HEK293 (cell line): ENCODE results near the gene EPHB1.

ENCODE experiments used
- CTCF ChIP-seq: fragments of 450-650 bp; formaldehyde crosslinking; IDR thresholded peaks from 2 replicates; pipeline ENCODE4 v1.5.1; 2016; ENCODE audit warnings: missing biosample characterization, missing genetic modification characterization
- IKZF3 ChIP-seq: fragments of 450-650 bp; IDR thresholded peaks from 2 replicates; pipeline ENCODE4 v1.5.0; 2018; ENCODE audit warnings: missing biosample characterization, mild to moderate bottlenecking, missing genetic modification characterization, moderate library complexity
- ZNF121 ChIP-seq: fragments of 450-650 bp; formaldehyde crosslinking; IDR thresholded peaks from 2 replicates; pipeline ENCODE4 v1.5.1; 2016; ENCODE audit warnings: missing biosample characterization, missing genetic modification characterization
- ZNF211 ChIP-seq: fragments of 450-650 bp; formaldehyde crosslinking; IDR thresholded peaks from 2 replicates; pipeline ENCODE4 v1.5.1; 2016; ENCODE audit warnings: low read depth, missing biosample characterization, missing genetic modification characterization
- ZNF366 ChIP-seq: fragments of 450-650 bp; formaldehyde crosslinking; conservative IDR thresholded peaks from 2 replicates; pipeline ENCODE4 v1.5.1; 2016; ENCODE audit warnings: missing biosample characterization, missing genetic modification characterization
- ZNF398 ChIP-seq: fragments of 450-650 bp; formaldehyde crosslinking; IDR thresholded peaks from 2 replicates; pipeline ENCODE4 v1.5.1; 2017; ENCODE audit warnings: missing biosample characterization, missing genetic modification characterization
- ZNF639 ChIP-seq: fragments of 450-650 bp; formaldehyde crosslinking; IDR thresholded peaks from 2 replicates; pipeline ENCODE4 v1.5.1; 2016; ENCODE audit warnings: missing biosample characterization, missing genetic modification characterization

DNA sequence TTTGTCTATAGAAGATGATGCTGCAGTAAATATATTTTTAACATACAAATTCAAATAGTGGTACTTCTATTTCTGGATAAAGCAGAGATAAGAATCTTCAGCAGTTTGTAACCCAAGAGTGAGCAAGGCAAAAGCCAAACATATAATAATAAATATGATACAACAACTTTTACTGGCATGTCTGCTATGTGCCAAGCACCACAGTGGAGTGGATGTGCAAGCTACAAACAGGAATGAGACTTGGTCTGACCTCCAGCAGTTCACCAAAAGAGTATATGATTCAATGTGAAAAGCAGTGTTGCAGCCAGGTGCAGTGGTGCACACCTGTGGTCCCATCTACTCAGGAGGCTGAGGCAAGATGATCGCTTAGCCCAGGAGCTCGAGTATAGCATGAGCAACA, 395.6 kb downstream of the EPHB1 start:
- TF ChIP-seq ZNF398 (no peak), CTCF (tag by site-specific recombination) (no peak), ZNF121 (tag by site-specific recombination) (no peak), ZNF366 (no peak), IKZF3 (no peak), ZNF211 (tag by site-specific recombination) (no peak), ZNF639 (tag by site-specific recombination) (no peak)
